Measurements from ENCODE around the gene BCO1. TPM values are rescaled to one million over a fixed set of nuclear protein-coding genes. Genes with fewer than 3 reads are reported as not detected.

The BCO1 gene, protein sequence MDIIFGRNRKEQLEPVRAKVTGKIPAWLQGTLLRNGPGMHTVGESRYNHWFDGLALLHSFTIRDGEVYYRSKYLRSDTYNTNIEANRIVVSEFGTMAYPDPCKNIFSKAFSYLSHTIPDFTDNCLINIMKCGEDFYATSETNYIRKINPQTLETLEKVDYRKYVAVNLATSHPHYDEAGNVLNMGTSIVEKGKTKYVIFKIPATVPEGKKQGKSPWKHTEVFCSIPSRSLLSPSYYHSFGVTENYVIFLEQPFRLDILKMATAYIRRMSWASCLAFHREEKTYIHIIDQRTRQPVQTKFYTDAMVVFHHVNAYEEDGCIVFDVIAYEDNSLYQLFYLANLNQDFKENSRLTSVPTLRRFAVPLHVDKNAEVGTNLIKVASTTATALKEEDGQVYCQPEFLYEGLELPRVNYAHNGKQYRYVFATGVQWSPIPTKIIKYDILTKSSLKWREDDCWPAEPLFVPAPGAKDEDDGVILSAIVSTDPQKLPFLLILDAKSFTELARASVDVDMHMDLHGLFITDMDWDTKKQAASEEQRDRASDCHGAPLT
- total RNA-seq (under 1 TPM; 0.23 to 0.50 TPM), polyA plus RNA-seq (under 1 TPM; 0.11 to 0.35 TPM)

DNA sequence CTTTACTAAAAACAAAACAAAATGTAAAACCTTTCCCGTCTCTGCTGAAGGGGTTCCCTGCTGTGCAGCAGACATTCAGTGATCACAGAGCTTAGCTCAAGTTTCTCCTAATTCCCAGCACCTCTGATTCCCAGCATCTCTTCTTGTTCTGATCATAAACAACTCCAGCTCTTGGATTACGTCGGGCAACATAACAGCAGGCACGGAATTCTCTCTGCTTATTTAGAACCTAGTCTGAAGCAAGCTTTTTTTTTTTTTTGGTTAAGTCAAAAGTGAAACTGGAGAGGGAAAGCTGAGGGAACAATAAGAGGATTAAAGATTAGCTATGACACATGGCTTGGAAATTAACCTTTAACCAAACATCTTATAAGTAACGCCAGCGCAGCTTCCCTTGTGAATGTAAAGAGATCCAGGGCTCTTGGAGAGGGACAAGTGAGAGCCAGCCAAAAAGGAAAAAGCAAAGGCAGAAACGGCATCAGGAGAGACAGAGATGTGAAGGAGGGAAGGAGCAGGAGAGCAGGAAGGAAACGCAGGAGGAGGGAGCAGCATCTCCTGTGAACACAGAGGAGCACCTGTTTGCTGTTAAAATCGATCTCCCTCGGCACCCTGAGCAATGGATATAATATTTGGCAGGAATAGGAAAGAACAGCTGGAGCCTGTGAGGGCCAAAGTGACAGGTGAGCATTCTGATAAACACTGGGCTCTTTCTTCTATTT is at the start of gene BCO1:
TSS of gene BCO1 (plus strand) at position 394 of the 716 bp plus-strand sequence. CDS start at position 614, 220 bp downstream.
- no peaks in the 10 kb centered on the region for H3K9me3 ChIP-seq (ENCODE audit: control insufficient read depth in 4 of 4, low read length in 3 of 4)
- 6% methylated on average over 10 of the region's 10 CpGs for WGBS
- DNase-seq (ENCODE audit: low spot score), result no peak
- H3K9ac ChIP-seq (ENCODE audit: low read depth in 1 of 2, low read length in 2 of 2), result peak within 1 kb of the TSS; percentile 14 to 39
- H3K27ac ChIP-seq (ENCODE audit: low read depth in 1 of 2, low read length in 2 of 2), result peak within 1 kb of the TSS; percentile 66 to 79
- no peaks in the 10 kb centered on the region for H3K27me3 ChIP-seq (ENCODE audit: control insufficient read depth in 4 of 4, insufficient read depth in 4 of 4, low read length in 3 of 4)
- TF ChIP-seq TAF1 (conservative IDR thresholded peaks at IDR 0.05), result no peak
- TF ChIP-seq RXRA (IDR thresholded peaks at IDR 0.05), result peak in 1 of 2 donors; percentile 25
- peak; percentile 52 to 61 for TF ChIP-seq JUND (IDR thresholded peaks at IDR 0.05)
- TF ChIP-seq SP1 (IDR thresholded peaks at IDR 0.05), result peak; percentile 6
- TF ChIP-seq HNF4A (conservative IDR thresholded peaks at IDR 0.05), result peak in 1 of 2 donors; percentile 44
- no peaks in the 10 kb centered on the region for H3K36me3 ChIP-seq (ENCODE audit: control insufficient read depth in 4 of 4, insufficient read depth in 3 of 4, low read depth in 1 of 4, low read length in 3 of 4)
- peaks cover 3 to 18% (median 10%) of the 10 kb centered on the region in 4 donors for H3K4me1 ChIP-seq (ENCODE audit: control insufficient read depth in 4 of 4, insufficient read depth in 4 of 4, low read length in 3 of 4)
- peak within 1 kb of the TSS in 2 of 3 donors; percentile 37 to 59 for H3K4me3 ChIP-seq (ENCODE audit: low read depth in 1 of 3, low read length in 3 of 3)

DNA sequence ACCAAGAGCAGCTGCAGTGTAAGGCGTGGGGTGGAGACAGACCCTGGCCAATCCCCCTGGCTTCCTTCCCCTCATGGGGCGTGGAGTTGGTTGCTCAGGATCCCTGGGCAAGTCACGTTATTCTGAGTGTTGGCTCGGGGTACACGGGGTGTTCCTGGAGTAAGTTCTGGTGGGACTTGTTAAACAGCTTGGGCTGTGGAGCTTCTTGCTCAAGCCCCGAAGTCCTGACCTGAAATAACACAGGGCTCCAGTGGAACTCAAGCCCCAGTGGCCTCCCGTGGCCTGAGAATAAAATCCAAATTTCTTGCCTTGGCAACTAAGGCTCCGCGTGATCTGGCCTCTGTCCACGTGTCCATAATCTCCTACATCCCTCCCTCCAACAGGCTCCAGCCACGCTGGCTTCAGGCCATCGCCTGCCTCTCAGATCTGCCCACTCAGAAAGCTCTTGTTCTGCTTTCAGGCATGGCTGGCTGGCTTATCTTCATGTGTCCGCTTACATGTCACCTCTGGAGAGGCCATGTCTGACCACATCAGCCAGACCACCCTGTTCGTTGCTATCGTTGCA is 49.3 kb upstream of the BCO1 start:
- no peak overlapping the region for H3K27ac ChIP-seq (ENCODE audit: low read depth in 1 of 2, low read length in 2 of 2)
- 83% methylated on average over 15 of the region's 15 CpGs for whole genome bisulfite sequencing
- H3K4me3 ChIP-seq (ENCODE audit: low read depth in 1 of 3, low read length in 3 of 3), result no peak overlapping the region
- no peaks in the 10 kb centered on the region for H3K4me1 ChIP-seq (ENCODE audit: control insufficient read depth in 4 of 4, insufficient read depth in 4 of 4, low read length in 3 of 4)
- H3K9me3 ChIP-seq (ENCODE audit: control insufficient read depth in 4 of 4, low read length in 3 of 4), result no peaks in the 10 kb centered on the region
- no peak for DNase-seq (ENCODE audit: low spot score)
- H3K36me3 ChIP-seq (ENCODE audit: control insufficient read depth in 4 of 4, insufficient read depth in 3 of 4, low read depth in 1 of 4, low read length in 3 of 4), result no peaks in the 10 kb centered on the region
- no peak overlapping the region for H3K9ac ChIP-seq (ENCODE audit: low read depth in 1 of 2, low read length in 2 of 2)
- TF ChIP-seq, protein P1, sequence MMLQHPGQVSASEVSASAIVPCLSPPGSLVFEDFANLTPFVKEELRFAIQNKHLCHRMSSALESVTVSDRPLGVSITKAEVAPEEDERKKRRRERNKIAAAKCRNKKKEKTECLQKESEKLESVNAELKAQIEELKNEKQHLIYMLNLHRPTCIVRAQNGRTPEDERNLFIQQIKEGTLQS (IDR thresholded peaks at IDR 0.05), result no peak
- TF ChIP-seq, protein P2, sequence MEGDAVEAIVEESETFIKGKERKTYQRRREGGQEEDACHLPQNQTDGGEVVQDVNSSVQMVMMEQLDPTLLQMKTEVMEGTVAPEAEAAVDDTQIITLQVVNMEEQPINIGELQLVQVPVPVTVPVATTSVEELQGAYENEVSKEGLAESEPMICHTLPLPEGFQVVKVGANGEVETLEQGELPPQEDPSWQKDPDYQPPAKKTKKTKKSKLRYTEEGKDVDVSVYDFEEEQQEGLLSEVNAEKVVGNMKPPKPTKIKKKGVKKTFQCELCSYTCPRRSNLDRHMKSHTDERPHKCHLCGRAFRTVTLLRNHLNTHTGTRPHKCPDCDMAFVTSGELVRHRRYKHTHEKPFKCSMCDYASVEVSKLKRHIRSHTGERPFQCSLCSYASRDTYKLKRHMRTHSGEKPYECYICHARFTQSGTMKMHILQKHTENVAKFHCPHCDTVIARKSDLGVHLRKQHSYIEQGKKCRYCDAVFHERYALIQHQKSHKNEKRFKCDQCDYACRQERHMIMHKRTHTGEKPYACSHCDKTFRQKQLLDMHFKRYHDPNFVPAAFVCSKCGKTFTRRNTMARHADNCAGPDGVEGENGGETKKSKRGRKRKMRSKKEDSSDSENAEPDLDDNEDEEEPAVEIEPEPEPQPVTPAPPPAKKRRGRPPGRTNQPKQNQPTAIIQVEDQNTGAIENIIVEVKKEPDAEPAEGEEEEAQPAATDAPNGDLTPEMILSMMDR (IDR thresholded peaks at IDR 0.05; ENCODE audit: low read depth, low read length, missing input control), result no peak
- TF ChIP-seq NR2F2 (IDR thresholded peaks at IDR 0.05) (peak; percentile 53), TAF1 (conservative IDR thresholded peaks at IDR 0.05) (no peak), GABPA (IDR thresholded peaks at IDR 0.05 in 1 of 2, conservative IDR thresholded peaks at IDR 0.05 in 1 of 2) (no peak), EGR1 (IDR thresholded peaks at IDR 0.05; ENCODE audit: low read depth in 2 of 2) (no peak), SP1 (IDR thresholded peaks at IDR 0.05) (peak; percentile 26), RXRA (IDR thresholded peaks at IDR 0.05) (peak in 1 of 2 donors; percentile 7)
- no peaks in the 10 kb centered on the region for H3K27me3 ChIP-seq (ENCODE audit: control insufficient read depth in 4 of 4, insufficient read depth in 4 of 4, low read length in 3 of 4)

DNA sequence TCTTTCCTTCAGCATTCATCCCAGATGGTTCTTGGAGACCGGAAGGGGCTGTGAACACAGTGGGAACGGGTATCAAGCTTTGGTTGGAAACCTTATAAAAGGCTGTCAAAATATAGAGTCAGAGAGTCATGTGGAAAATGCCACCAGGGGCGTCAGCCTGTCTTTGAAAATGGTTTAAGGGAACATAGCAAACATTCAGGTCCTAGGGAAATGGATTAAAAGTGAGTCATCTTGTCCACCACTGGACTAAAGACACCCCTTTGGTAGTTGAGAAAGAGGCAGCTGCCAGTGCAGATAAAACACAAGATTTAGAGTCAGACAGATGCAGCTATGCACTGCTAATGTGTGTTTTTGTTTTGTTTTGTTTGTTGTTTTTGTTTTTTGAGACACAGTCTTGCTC is 47.8 kb upstream of the BCO1 start:
- H3K4me1 ChIP-seq (ENCODE audit: control insufficient read depth in 4 of 4, insufficient read depth in 4 of 4, low read length in 3 of 4), result no peaks in the 10 kb centered on the region
- H3K27ac ChIP-seq (ENCODE audit: low read depth in 1 of 2, low read length in 2 of 2), result no peak overlapping the region
- no peaks in the 10 kb centered on the region for H3K27me3 ChIP-seq (ENCODE audit: control insufficient read depth in 4 of 4, insufficient read depth in 4 of 4, low read length in 3 of 4)
- H3K9me3 ChIP-seq (ENCODE audit: control insufficient read depth in 4 of 4, low read length in 3 of 4), result no peaks in the 10 kb centered on the region
- DNase-seq (ENCODE audit: low spot score), result no peak
- H3K9ac ChIP-seq (ENCODE audit: low read depth in 1 of 2, low read length in 2 of 2), result no peak overlapping the region
- H3K36me3 ChIP-seq (ENCODE audit: control insufficient read depth in 4 of 4, insufficient read depth in 3 of 4, low read depth in 1 of 4, low read length in 3 of 4), result no peaks in the 10 kb centered on the region
- WGBS, result 60% methylated on average over 3 of the region's 3 CpGs
- no peak for TF ChIP-seq GABPA (IDR thresholded peaks at IDR 0.05 in 1 of 2, conservative IDR thresholded peaks at IDR 0.05 in 1 of 2)
- no peak for TF ChIP-seq TAF1 (conservative IDR thresholded peaks at IDR 0.05)
- no peak for TF ChIP-seq RAD21 (IDR thresholded peaks at IDR 0.05)
- TF ChIP-seq FOXA2 (IDR thresholded peaks at IDR 0.05), result no peak
- TF ChIP-seq HNF4A (conservative IDR thresholded peaks at IDR 0.05), result no peak
- no peak for TF ChIP-seq JUND (IDR thresholded peaks at IDR 0.05)
- TF ChIP-seq, protein P2 (IDR thresholded peaks at IDR 0.05; ENCODE audit: low read depth, low read length, missing input control), result no peak
- TF ChIP-seq, protein P3, sequence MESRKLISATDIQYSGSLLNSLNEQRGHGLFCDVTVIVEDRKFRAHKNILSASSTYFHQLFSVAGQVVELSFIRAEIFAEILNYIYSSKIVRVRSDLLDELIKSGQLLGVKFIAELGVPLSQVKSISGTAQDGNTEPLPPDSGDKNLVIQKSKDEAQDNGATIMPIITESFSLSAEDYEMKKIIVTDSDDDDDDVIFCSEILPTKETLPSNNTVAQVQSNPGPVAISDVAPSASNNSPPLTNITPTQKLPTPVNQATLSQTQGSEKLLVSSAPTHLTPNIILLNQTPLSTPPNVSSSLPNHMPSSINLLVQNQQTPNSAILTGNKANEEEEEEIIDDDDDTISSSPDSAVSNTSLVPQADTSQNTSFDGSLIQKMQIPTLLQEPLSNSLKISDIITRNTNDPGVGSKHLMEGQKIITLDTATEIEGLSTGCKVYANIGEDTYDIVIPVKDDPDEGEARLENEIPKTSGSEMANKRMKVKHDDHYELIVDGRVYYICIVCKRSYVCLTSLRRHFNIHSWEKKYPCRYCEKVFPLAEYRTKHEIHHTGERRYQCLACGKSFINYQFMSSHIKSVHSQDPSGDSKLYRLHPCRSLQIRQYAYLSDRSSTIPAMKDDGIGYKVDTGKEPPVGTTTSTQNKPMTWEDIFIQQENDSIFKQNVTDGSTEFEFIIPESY (IDR thresholded peaks at IDR 0.05), result no peak
- no peak for TF ChIP-seq RXRA (IDR thresholded peaks at IDR 0.05)
- TF ChIP-seq FOXA1 (IDR thresholded peaks at IDR 0.05), result no peak
- TF ChIP-seq SP1 (IDR thresholded peaks at IDR 0.05), result no peak
- TF ChIP-seq NR2F2 (IDR thresholded peaks at IDR 0.05), result no peak
- TF ChIP-seq YY1 (IDR thresholded peaks at IDR 0.05), result no peak
- TF ChIP-seq, protein P4, sequence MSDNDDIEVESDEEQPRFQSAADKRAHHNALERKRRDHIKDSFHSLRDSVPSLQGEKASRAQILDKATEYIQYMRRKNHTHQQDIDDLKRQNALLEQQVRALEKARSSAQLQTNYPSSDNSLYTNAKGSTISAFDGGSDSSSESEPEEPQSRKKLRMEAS (IDR thresholded peaks at IDR 0.05), result no peak
- TF ChIP-seq, protein P1 (IDR thresholded peaks at IDR 0.05), result no peak
- no peak overlapping the region for H3K4me3 ChIP-seq (ENCODE audit: low read depth in 1 of 3, low read length in 3 of 3)

Measured in liver (tissue), 9 donors.